Mucosa of descending colon (tissue), 3 donors: ENCODE results near the gene MORN5. TPM values are rescaled to one million over a fixed set of nuclear protein-coding genes. Genes with fewer than 3 reads are reported as not detected.

Experiments used
- ATAC-seq: fragments of 200-7000 bp; cut with Tn5 transposase; one replicate; pipeline ENCODE4 v1.9.1; 2020; ENCODE audit warnings: mild to moderate bottlenecking, moderate library complexity
- DNase-seq, 3 donors: peaks; one replicate each; pipeline ENCODE4 v3.0.0-alpha.2; 2020
- H3K36me3 ChIP-seq: fragments of 200-600 bp; one replicate; pipeline ENCODE4 v1.8.0; 2021; ENCODE audit warnings: low read depth, mild to moderate bottlenecking
- H3K4me1 ChIP-seq: fragments of 200-600 bp; one replicate; pipeline ENCODE4 v1.8.0; 2021; ENCODE audit warnings: low read depth, mild to moderate bottlenecking
- H3K4me3 ChIP-seq: fragments of 200-600 bp; one replicate; pipeline ENCODE4 v1.8.0; 2021; ENCODE audit warnings: mild to moderate bottlenecking
- H3K9me3 ChIP-seq: fragments of 200-600 bp; one replicate; pipeline ENCODE4 v1.8.0; 2021; ENCODE audit warnings: mild to moderate bottlenecking
- intact Hi-C, 2 donors: fragments of 100-400 bp; cut with DNase I in 1 of 2; cut with micrococcal nuclease in 1 of 2; formaldehyde crosslinking; loops; one replicate each; pipeline versions ENCODE4 v1.11.0 to v1.11.1; 2022; cut with DNase I, micrococcal nuclease
- total RNA-seq, 3 donors: library from RNA; stranded (reverse); fragmentation: NEBNext Ultra II Directional in 2 of 3; extraction: Animal tissue kit (Norgen Biotek cat#: 25700) in 2 of 3; gene quantifications; one replicate each; pipeline versions ENCODE4 v1.2.1 to v1.2.4, GENCODE V29; 2021 to 2023
- TF ChIP-seq, protein P1 (sequence below): fragments of 200-600 bp; IDR thresholded peaks from one replicate; pipeline ENCODE4 v1.8.0; 2022; ENCODE audit warnings: antibody characterized with exemption, mild to moderate bottlenecking
- donor health status: DM: no; HTN: no; CAD: no; lungs with moderate emphysema.
- donor health status: DM: no; HTN: no; CAD: no.
- donor health status: DM: no; HTN: yes; CAD: no.

Gene MORN5
- total RNA-seq, 3 donors from 2014 or later = 1.6 to 21.2 TPM; not detected in 1

DNA sequence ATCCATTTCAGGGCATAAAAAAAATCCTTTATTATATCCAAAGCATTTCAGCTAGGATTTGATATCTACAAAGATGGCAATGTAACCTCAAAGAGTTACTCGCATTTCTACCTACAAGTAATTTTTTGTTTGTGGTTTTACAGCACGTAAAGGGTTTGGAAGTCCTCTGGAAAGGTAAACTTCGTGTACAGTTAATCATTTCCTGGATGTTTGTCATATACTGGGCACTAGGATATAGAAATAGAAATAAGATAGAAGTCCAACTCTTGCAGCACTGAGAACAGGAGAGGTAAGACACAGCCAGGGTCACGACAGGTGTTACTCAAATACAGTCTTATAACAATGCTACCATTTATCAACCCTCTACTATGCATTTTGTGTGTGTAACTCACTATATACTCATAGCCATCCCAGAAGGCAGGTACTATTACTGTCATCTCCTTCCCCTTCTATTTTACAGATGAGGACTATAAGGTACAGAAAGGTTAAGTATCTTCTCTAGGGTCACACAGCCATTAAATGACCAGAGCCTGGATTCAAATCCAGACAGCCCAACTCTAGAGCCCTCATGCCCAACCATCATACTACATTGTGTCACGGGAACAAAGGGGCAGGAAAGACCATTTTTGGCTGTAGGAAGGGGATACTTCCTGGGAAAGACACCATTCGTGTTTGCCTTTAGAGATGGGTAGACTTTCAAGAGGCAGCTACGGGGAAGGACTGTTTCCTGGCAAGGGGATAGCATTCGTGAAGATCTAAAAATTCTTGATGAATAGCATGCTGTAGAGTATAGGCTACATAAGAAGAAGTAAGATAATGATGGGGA lies 19.1 kb upstream of the MORN5 start:
- TF ChIP-seq, protein P1, sequence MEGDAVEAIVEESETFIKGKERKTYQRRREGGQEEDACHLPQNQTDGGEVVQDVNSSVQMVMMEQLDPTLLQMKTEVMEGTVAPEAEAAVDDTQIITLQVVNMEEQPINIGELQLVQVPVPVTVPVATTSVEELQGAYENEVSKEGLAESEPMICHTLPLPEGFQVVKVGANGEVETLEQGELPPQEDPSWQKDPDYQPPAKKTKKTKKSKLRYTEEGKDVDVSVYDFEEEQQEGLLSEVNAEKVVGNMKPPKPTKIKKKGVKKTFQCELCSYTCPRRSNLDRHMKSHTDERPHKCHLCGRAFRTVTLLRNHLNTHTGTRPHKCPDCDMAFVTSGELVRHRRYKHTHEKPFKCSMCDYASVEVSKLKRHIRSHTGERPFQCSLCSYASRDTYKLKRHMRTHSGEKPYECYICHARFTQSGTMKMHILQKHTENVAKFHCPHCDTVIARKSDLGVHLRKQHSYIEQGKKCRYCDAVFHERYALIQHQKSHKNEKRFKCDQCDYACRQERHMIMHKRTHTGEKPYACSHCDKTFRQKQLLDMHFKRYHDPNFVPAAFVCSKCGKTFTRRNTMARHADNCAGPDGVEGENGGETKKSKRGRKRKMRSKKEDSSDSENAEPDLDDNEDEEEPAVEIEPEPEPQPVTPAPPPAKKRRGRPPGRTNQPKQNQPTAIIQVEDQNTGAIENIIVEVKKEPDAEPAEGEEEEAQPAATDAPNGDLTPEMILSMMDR = no peak
- ATAC-seq (peak; percentile 60), DNase-seq (no peak)
- H3K4me3 ChIP-seq = no peak overlapping the region
- H3K36me3 ChIP-seq = no peaks in the 10 kb centered on the region
- no peaks in the 10 kb centered on the region for H3K4me1 ChIP-seq
- no peaks in the 10 kb centered on the region for H3K9me3 ChIP-seq
- intact Hi-C loops = no loop called here

DNA sequence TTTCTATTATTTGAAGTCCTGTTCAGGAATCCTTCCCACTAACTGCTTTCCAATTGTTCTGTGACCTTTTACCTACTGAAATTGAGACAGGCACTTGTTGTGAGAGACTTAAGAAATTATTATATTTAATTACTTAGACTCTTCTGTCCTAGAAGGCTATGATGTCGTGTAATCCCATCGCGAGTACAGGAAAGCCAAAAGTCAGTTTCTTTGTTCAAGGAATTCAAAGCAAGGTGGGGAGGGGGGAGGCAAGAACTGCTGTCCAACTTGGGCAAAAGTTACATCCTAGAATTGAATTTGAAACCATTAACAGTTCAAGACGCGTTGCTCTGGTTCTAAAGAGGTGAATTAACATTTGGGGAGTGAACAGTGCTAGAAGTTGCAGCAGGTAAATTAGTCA lies 18.0 kb upstream of the MORN5 start:
- Histone ChIP-seq H3K9me3 (no peaks in the 10 kb centered on the region), H3K4me1 (no peaks in the 10 kb centered on the region), H3K36me3 (peaks cover 3% of the 10 kb centered on the region), H3K4me3 (no peak overlapping the region)
- ATAC-seq = no peak
- TF ChIP-seq, protein P1 = no peak
- DNase-seq = no peak
- intact Hi-C loops = no loop called here

DNA sequence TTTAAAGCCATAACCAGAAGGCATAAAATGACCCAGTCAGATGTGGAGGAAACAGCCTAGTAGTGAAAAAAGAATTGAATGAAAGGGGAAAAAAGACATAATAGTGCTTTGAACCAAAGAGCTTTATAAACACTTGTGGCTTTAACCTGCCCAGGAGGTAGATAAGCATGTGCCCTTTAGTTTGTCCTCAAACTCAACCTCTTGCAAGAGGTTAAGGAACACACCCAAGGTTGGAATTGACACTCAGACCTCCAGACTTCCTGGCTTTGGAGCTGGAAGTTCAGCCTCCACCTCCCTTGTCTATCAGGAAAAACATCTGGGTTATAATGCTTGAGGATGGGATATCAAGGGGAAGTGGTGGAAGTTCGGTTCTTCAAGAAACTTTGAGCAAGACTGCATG lies 16.4 kb upstream of the MORN5 start:
- Histone ChIP-seq H3K4me1 (no peaks in the 10 kb centered on the region), H3K36me3 (peaks cover 4% of the 10 kb centered on the region), H3K9me3 (no peaks in the 10 kb centered on the region), H3K4me3 (no peak overlapping the region)
- intact Hi-C loops = no loop called here
- ATAC-seq (no peak), DNase-seq (no peak)
- TF ChIP-seq, protein P1 = no peak

DNA sequence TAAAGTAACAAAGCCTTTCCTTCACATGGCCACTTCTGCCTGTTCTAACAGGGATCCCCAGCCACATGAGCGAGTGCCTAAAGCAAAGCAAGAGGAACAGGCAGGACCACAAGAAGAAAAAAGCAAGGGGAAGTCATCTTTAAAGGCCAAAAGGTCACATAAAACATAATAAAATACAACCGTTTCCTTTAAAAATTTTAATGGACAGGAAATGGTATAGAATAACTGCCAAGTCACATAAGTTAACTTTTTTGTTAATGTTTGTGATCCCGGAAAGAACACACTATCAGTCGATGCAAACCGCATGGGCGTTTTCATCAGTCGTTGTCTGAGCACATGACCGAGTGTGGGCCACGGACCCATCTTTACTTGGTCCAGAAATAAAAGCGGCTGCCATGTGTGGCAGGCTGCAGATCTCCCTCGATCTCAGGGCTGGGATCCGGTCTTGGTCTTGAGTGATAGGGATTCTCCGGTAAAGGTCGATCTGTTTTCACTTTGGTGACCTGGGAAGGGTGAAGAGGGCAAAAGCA lies 15.8 kb upstream of the MORN5 start:
- Histone ChIP-seq H3K4me3 (no peak overlapping the region), H3K9me3 (no peaks in the 10 kb centered on the region), H3K36me3 (peaks cover 4% of the 10 kb centered on the region), H3K4me1 (no peaks in the 10 kb centered on the region)
- intact Hi-C loops = no loop called here
- DNase-seq = no peak
- TF ChIP-seq, protein P1 = no peak
- no peak for ATAC-seq

DNA sequence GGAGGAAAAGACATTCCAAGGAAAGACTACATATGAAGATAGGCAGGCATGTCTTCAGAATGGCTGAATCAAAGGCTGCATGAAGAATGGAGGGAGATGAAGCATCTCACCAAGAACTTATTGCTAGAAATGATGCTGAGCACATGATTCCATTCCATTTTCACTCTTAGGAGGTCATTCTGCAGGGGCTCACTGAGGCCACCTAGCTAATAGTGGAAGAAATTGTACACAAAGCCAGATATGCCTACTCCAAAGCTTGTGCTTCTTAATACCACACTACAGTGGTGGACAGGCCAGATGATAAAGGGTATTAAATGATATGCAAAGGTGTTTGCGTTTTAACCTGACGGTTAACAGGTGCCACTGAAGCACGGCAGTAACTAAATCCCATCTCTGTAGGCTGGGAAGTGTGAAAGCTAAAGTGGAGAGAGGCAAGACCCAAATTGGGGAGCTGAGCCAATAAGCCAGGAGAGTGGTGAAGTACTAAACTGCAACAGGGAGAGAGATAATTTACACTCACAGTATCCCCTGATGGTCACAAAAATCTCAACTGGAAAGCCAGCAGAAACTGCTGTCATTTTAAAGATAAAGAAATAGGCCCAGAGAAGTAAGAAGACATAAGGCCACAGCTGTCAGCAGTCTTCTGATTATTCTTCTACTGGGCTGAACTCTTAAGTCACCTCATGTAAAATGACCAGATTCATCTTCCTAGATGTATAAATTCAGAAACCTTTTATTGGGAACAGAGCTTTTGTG lies 14.7 kb upstream of the MORN5 start:
- DNase-seq (no peak), ATAC-seq (no peak)
- peaks cover 4% of the 10 kb centered on the region for H3K36me3 ChIP-seq
- H3K4me3 ChIP-seq = no peak overlapping the region
- intact Hi-C loops = no loop called here
- TF ChIP-seq, protein P1 = no peak
- H3K4me1 ChIP-seq = no peaks in the 10 kb centered on the region
- no peaks in the 10 kb centered on the region for H3K9me3 ChIP-seq
